ENCODE measurements around the gene CRISPLD2. TPM values are rescaled to one million over a fixed set of nuclear protein-coding genes. Genes with fewer than 3 reads are reported as not detected.

Gene CRISPLD2
- total RNA-seq, 1 donor, result 0.99 TPM

- DNase-seq (ENCODE audit: low read depth), result no peak
- no peak overlapping the region for H3K4me3 ChIP-seq (ENCODE audit: low read depth, low read length)
- TF ChIP-seq CTCF (IDR thresholded peaks at IDR 0.05; ENCODE audit: insufficient read depth, low read length), result no peak
These were observed 64.4 kb downstream of the CRISPLD2 start for GRCh38 chr16:84884246-84884595.

- no peak for TF ChIP-seq CTCF (IDR thresholded peaks at IDR 0.05; ENCODE audit: insufficient read depth, low read length)
- peak; percentile 25 for DNase-seq (ENCODE audit: low read depth)
- no peak overlapping the region for H3K4me3 ChIP-seq (ENCODE audit: low read depth, low read length)
These were observed 65.0 kb downstream of the CRISPLD2 start for GRCh38 chr16:84884596-84885341.

GRCh38 chr16:84885342-84885910 is 65.6 kb downstream of the CRISPLD2 start:
- no peak for TF ChIP-seq CTCF (IDR thresholded peaks at IDR 0.05; ENCODE audit: insufficient read depth, low read length)
- no peak overlapping the region for H3K4me3 ChIP-seq (ENCODE audit: low read depth, low read length)
- peak; percentile 58 for DNase-seq (ENCODE audit: low read depth)

GRCh38 chr16:84886497-84887090 is 66.8 kb downstream of the CRISPLD2 start:
- no peak for DNase-seq (ENCODE audit: low read depth)
- no peak for TF ChIP-seq CTCF (IDR thresholded peaks at IDR 0.05; ENCODE audit: insufficient read depth, low read length)
- no peak overlapping the region for H3K4me3 ChIP-seq (ENCODE audit: low read depth, low read length)

GRCh38 chr16:84887207-84887606 is 67.4 kb downstream of the CRISPLD2 start:
- DNase-seq (ENCODE audit: low read depth), result no peak
- H3K4me3 ChIP-seq (ENCODE audit: low read depth, low read length), result no peak overlapping the region
- TF ChIP-seq CTCF (IDR thresholded peaks at IDR 0.05; ENCODE audit: insufficient read depth, low read length), result no peak

GRCh38 chr16:84888450-84888849 is 68.7 kb downstream of the CRISPLD2 start:
- no peak for TF ChIP-seq CTCF (IDR thresholded peaks at IDR 0.05; ENCODE audit: insufficient read depth, low read length)
- no peak overlapping the region for H3K4me3 ChIP-seq (ENCODE audit: low read depth, low read length)
- no peak for DNase-seq (ENCODE audit: low read depth)
